ENCODE data around the gene MAP1LC3B2.

Gene MAP1LC3B2

DNA sequence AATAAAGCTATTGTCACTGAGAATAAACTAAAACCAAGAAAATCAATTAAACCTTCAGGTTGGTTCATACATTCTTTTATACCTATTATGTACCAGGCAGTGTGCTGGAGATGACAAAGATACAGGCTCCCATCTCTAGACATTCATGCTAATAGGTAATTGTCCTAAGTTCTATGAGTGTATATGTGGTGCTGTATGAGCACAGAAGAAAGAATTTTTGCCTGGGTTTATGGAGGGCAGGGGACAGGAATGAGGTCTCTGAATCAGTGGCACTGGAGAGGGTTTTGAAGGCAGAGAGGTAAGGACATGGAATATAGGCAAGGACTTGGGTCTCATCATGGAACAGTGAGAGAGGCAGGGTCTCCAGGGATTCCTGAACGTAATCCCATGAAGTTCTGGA is 38.7 kb downstream of the MAP1LC3B2 start:
- no peak for DNase-seq

DNA sequence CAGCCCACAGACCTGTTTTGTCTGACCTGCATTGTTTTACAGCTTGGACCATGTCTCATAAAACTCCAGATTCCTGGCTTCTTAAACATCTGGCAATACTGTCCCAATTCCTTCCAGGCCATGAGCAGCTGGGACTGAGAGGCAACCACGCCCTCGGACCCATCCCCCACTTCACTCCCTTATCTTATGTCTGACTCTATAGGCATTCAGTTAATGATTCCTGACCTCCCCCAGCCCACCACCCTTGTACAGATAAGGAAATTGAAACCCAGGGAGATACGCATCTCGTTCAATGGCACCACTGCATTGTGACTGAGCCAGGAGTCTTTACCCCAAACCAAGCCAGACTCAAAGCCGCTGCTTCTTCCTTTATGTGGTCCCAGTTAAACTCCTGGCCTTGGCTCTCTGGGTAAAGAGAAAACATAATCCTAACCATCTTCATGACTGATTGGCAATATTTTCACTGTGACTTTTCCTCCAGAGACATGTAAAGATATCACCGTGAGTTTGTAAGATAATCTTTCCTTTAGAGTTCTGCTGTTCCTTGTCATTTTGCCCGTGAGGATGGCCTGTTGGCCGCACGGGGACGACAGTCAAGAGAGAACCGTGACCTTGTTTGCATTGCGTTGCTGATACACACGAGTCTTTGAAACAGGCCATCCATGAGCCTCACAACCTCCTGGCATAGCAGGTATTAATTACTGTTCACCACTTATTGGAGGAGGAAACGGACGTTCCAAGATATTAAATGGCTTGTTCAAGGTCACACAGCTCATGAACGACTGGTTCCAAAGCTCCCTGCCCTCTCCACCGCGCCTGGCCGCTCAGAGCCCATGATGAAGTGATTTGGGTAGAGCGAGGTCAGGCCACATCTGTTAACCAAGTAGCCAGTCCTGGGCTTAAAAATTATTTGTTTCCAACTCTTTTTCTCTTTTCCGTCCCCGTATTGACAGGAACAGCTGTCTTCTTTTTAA is 39.4 kb downstream of the MAP1LC3B2 start:
- DNase-seq = no peak

DNA sequence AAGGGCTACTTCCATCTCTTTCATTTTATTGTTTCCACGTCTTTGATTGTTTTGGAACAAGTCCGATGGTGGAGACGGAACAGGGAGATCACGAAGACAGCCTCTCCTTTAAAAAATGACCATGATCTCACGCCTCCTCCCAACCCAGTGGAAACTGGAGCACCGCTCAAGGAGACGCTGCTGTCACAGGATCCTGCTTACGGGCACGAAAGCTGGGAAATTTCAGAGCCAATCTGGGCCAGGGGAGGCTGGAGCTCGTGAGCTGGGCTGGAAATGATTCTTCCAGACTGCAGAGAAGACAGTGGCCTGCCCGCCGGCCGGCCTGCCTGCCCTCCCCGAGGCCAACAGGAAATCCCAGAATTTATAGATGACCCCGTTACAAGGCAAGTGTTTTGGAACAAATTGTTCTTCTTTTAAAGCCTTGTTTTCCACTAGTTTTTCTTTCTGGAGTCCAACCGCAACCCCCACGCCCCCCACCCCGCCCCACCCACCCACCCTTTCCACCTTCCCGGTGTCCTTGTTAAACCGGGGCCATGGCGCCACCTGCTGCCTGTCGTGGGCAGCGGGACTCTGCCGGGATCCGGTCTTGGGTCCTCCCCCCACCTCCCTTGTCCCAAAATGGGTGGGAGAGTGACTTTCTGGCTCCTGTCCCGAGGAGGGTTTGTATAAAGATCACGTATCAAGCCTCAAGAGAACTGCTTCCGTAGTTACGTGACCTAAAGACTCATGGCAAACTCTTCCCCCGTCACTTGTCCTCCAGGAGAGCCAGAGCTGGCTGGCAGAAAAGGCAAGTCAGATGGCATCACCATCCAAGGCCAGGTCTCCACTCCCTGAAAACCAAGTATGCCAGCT is 40.3 kb downstream of the MAP1LC3B2 start:
- DNase-seq = peak; percentile 77

DNA sequence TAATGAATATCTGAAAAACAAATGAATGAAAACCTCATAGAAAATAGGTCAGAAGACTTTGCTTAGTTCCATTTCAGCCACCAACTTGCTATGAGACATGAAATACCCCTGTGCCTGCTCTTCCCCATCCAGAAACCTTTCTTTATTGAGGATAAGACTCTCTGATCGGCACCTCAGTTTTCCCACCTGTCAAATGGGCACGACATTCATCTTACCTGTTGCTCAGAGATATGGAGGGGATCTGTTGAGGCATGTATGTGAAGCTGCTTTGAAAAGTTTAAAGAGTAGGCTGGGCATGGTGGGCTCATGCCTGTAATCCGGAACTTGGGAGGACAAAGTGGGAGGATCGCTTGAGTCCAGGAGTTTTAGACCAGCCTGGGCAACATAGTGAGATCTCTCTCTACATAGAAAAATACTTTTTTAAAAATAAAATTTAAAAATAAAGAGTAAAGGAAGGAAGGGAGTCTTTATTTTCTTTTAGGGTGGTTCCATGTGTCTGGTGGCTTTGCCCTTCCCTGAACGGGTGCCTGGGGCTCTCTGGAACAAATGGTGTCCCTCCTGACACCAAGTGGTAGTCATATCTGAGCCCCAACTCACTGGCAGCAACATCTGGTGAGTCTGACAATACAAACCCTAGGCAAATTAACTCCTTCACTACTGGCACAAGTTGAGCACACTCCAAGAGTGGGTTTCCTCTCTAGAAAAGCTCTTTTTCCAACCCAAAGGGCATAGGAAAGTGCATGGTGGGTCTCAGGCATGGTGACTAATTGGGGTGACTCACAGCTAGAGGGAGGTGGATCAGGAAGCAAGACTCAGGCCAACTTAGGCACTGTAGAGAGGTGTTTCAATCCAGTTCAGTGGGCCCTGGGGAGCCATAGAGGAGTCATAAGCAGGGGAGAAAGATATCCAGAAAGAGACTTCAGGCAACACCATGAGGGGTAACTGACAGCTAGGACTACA is 42.1 kb downstream of the MAP1LC3B2 start:
- DNase-seq = peak; percentile 23

DNA sequence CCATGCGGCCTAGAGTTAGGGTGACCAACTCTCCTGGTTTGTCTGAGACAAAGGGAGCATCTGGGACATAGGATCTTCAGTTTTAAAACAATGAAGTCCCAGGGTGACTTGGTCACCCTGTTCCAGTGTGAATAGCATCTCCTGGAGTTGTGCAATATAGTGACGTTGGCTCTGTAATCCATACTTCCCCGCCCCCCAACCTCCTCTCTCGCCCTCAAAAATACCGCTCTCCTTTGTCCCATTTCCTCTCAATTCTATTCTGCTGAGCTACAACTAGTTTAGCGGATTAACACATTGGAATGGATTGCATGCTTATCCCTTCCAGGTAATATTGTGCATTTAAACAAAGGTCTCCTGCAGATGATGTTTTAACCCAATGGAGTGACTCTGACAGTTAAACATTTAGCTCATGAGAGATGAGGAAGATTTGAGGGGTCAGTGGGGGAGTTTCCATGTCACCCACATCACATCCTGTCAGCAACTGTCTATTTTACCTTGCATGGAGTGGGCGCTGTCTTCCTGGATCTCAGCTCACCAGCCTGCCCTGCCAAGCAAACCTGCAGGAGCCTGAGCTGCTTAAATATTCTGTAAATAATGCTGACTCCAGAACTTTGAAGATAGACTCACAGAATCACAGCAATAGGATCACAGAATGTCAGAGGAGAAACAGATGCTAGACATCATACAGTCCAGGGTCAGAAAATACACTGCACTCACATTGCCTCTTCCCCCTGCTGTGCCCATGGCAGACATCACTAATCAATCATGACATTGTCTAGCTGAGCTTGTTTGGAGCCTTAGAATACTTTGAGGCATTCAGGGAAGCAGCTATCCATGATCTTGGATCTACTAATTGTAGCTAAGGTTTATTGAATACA is 43.0 kb downstream of the MAP1LC3B2 start:
- no peak for DNase-seq

DNA sequence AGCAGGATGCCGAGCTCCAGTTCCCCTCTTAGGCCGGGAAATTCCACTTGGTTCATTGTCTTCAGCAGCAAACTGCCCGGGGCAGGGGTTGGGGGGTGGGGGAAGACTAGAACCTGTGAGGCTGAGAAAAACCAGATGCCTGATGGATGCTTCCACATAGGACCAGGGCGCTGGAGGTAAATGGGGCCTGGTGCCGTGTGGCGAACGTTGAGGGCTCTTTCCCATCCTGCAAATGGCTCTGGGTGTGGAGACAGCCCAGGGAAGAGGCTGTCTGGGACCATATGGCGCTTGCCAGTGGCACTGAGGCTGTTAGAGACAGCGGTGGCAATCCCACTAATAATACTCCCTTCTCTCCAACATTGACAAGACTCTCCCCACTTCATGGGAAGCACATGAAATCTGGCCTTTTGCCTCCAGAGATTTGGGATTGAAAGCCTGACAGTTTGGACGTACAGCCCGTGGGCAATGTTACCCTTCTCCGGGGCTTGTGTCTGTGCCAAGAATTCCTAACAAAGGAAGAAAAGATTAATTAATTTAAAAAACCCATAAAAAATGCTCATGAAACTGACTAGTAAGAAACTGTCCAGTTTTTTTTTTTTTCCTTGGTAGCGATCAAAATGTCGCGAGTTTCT is 44.5 kb downstream of the MAP1LC3B2 start:
- DNase-seq = no peak

DNA sequence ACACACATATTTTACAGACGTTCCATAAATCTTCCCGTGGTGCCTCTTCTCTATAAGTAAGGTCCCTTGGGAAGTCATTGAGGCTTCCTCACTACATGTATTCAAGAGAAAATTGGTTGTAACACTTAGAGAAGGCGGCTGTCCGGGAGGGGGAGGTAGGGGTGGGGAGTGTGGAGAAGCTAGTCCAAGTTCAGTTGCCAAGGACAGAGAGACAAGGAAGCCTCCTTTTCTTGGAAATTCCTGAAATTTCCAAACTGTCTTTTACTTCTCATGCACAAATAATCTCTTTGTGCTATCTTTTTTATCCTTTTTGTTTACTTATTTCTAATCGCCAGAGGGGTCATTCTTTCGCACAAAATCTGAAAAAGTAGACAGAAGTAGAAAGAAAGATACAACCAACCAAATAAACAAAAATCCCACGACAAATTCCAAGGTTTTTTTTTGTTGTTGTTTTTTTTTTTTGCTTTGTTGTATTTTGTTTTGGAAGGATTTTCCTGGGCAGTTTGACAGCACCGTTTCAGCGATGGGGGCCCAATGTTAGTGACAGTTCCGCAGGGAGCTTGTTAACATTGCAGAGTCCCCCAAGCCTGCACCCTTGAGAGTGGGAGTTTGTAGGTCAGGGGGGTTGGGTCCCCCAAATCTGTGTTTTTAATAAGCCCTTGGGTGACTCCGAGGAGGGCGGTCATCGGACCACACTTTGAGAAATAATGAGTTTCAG is 45.2 kb downstream of the MAP1LC3B2 start:
- no peak for DNase-seq

DNA sequence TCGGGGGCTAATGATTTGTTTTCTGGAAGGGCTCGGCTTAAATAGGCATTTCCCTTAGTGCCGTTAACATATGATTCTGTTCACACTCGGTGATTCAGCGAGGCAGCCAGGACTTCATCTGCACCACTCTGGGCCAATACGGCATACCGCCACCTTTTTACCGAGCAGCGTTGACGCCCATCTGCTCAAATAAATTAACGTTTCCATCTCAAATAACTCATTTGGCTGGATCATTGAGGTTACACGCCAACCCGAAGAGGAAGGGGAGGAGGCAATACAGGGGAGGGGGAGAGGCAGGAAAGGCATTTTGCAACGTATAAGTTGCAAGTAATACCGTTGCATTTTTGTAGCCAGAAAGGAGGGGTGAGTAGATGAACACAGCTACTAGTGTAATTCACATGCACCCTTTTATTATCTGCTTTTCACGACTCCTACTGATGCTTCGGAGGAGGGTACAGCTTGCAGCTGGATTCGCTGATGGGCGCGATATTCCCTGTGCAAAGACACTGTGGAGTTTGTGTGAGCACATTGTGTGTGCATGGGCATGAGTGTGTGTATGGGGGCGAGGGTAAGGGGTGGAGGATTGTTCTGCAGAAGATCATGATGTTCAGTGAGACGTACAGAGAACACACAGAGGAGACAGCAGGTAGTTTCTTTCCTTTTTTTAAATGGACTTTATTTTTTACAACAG is 45.9 kb downstream of the MAP1LC3B2 start:
- DNase-seq = no peak

DNA sequence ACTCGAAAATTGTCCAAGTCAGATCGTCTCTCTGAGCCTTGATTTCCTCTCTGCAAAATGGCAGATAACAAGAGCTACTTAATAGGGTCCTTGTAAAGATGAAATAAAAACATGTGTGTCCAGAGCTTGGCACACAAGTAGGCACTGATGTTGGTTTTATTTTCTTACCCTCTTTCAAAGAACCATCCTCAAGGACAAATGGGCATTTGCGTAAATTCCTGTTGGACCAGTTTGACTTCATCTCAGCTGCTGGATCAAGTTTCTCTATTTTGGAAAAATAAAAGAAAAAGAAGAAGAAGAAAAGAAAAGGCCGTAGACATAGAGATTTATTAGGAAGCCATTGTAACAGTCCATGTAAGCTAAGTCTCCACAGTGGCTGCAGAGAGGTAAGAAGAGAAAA is 47.2 kb downstream of the MAP1LC3B2 start:
- no peak for DNase-seq

DNA sequence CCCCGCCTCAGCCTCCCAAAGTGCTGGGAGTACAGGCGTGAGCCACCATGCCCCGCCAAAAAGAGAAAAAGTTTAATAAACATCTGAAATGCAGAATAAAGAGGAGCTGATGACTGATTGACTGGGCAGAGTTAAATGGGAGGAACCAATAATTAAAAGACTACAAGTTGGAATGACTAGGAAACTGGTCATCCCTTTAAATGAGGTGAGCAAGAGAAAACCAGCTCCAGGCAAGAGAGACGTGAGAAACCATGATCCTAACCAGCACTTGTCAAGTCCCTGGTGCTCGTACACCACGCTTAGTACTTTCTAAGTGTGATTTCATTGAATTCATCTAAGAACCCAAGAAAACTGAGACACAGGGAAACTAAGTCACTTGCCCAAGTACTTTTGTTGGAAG is 47.9 kb downstream of the MAP1LC3B2 start:
- DNase-seq = no peak

DNA sequence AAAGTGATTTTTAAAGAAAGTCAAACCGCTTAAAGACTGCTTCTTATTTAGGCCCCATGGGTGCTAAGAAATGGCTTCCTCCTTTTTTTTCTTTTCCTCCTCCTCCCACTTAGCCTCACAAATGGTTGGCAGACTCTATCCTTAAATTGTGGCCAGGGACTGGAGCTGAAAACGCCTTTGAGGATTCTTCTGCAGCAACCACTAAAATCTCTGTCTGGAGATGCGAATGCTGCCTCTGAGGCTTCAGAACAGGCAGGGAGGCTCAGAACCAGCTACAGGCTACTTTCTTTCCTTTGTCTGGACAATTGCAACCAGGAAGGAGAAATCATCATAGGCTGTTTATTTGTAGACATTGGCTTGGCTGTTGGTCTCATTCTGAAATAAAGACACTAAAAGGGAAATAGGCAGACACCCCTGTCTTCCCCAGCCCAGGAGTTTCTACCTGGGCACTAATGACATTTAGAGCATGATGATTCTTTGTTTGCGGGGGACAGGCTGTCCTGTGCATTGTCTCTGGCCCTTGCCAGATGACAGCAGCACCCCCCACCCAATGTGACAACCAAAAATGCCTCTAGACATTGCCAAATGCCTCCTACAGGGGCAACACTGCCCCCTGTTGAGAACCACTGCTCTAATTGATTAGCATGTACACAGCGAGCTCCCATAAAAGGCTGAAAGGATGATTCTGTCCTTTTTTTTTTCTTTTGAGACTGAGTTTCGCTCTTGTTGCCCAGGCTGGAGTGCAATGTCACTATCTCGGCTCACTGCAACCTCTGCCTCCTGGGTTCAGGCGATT is 50.3 kb downstream of the MAP1LC3B2 start:
- DNase-seq = peak; percentile 43

DNA sequence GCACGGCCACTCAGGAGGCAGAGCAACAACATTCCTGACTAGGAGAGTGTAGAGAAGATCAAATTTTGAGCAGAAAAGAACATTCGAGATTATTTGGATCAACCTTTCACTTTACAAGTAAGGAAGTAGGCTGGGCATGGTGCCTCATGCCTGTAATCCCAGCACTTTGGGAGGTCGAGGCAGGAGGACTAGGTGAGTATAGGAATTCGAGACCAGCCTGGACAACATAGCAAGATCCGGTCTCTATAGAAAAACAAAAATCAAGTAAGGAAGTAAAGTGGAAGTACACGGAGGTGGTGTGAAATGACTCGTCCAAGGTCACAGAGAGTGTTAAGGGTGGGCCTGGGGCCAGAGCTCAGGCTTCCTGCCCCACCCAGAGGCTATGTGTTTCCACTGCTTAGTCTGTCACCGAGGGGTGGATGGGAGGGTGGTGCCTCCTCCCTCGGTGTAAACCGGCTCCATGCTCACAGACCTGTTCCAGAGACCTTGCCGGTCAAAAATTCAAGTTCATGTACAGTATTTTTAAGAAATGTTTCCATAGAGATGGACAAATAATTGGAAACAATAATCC is 51.9 kb downstream of the MAP1LC3B2 start:
- no peak for DNase-seq

DNA sequence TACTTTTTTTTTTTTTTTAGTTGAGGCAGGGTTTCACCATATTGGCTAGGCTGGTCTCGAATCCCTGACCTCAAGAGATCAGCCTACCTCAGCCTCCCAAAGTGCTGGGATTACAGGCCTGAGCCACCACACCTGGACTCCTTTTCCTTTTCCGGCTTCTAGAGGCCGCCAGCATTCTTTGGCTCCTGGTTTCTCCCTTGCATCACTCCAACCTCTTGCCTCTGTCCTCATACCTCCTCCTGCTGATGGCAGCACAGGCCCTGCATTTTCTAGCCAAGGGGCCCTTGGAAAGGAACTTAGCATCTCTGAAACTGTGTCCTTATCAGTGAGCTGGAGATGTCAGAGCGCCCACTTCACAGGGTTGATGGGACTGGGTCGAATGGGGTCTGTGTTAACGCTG is 53.3 kb downstream of the MAP1LC3B2 start:
- DNase-seq = no peak

DNA sequence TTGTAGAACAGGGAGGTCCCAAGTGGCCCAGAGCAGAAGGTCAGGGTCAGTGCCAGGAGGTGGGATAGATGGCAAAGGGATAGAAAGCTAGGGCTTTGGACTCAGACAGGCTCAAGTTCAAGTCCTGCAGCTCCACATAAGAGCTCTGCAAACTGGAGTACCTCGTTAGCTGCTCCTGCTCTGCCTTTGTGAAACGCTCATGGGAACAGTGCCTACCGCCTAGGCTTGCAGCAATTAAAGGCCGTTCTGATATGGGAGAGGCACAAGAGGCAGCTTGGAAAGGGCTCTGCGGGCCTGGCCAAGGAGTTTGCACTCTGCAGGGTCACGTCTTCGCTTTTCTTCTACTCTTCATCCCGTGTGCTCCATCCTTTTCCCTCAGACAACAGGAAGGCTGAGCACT is 54.1 kb downstream of the MAP1LC3B2 start:
- DNase-seq = no peak

DNA sequence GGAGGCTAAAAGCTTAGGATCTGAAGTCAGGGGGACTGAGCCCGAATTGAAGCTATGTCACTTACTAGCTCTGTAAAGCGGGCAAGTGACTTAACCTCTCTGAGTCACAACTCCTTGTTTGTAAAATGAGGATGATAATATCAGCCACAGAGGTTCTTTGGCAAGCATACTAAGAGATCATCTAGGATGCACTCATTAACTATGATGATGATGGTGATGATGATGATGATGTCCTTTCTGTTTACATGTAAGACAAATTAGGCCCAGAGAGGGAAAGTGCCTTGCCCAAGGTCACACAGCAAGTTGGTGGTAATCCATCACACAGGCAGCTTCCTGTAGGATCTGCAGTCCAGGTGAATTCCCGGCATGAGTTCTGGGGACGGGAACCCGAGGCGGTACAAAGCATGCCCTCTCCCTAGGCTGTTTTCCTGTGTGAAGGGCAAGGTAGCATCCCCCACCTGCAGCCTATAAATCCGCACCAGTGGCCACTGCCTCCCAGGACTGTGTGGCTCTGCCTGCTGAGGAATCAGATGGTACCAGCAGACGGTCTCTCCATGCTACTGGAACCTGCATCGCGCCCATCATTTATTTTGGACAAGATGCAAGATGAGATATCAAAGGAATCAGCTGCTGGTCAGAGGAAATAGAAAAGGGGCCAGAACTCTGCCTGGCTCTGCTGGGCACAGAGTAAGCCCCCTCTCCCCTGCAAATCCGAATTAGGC is 55.2 kb downstream of the MAP1LC3B2 start:
- DNase-seq = no peak

DNA sequence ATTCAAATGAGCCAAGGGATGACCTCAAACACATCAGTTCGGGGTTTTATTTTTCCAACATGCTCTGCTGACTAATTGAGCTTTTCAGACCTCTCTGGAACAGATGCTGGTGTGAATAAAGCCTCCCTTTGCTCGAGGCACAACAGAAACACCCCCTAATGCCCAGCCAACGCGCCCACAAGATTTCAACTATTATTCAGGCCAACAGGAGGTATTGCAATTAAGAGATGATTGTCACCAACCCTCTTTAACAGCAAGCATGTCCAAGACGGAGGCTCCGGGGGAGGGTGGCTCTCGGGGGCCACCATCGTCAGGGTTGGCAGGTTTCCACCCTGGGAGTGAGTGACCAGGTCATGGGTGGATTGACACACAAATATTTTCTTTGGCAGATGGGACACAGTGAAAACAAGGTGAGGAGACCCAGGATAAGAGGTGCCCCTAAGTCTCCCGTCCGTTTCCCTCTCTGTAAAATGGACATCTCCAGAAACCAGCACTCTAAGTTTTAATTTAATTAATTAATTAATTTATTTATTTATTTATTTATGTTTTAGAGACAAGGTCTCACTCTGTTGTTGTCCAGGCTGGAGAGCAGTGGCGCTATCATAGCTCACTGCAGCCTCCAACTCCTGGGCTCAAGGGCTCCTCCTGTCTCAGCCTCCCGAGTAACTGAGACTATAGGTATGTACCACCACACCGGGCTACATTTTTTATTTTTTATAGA is 56.1 kb downstream of the MAP1LC3B2 start:
- DNase-seq = no peak

Data from stimulated activated CD4-positive, alpha-beta T cell treated with anti-CD3 and anti-CD28 coated beads, Interleukin-15, amount 100 ng/mL, for 24 hours (primary cell).